ENCODE measurements around the gene NAALADL2. TPM values are rescaled to one million over a fixed set of nuclear protein-coding genes. Genes with fewer than 3 reads are reported as not detected.

NAALADL2 gene
- total and polyA plus RNA-seq, 4 donors = 0.28 to 4.6 (median 3.1) TPM

DNA sequence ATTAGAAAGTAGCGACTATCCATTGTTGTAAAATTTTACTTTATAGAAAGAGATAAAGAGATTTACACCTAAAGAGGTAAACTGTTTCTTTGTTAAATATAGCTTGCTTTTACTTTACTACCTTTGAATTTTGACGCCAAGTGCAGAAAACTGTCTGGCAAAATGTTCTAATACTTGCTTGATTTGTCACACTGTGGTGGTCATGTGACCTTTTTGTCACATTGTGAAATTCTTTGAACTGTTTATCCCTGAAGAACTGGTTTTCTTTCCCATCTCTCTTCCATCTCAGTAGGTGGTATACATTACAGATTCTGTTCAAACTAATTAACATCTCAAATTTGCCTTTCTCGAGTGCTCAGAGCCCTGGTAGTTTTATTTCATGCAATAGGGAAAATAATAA, 327.4 kb downstream of the NAALADL2 start:
- no peak for DNase-seq (ENCODE audit: low spot score)
- WGBS = 91% methylated on average over 3 of the region's 3 CpGs
- TF ChIP-seq TAF1 (conservative IDR thresholded peaks at IDR 0.05) (no peak), HNF4G (IDR thresholded peaks at IDR 0.05) (no peak), YY1 (IDR thresholded peaks at IDR 0.05) (no peak), FOXA1 (IDR thresholded peaks at IDR 0.05) (no peak), EGR1 (IDR thresholded peaks at IDR 0.05; ENCODE audit: low read depth in 2 of 2) (no peak), HNF4A (conservative IDR thresholded peaks at IDR 0.05) (no peak), RAD21 (IDR thresholded peaks at IDR 0.05) (no peak), JUND (IDR thresholded peaks at IDR 0.05) (no peak), GABPA (IDR thresholded peaks at IDR 0.05 in 1 of 2, conservative IDR thresholded peaks at IDR 0.05 in 1 of 2) (no peak)
- TF ChIP-seq, protein P1, sequence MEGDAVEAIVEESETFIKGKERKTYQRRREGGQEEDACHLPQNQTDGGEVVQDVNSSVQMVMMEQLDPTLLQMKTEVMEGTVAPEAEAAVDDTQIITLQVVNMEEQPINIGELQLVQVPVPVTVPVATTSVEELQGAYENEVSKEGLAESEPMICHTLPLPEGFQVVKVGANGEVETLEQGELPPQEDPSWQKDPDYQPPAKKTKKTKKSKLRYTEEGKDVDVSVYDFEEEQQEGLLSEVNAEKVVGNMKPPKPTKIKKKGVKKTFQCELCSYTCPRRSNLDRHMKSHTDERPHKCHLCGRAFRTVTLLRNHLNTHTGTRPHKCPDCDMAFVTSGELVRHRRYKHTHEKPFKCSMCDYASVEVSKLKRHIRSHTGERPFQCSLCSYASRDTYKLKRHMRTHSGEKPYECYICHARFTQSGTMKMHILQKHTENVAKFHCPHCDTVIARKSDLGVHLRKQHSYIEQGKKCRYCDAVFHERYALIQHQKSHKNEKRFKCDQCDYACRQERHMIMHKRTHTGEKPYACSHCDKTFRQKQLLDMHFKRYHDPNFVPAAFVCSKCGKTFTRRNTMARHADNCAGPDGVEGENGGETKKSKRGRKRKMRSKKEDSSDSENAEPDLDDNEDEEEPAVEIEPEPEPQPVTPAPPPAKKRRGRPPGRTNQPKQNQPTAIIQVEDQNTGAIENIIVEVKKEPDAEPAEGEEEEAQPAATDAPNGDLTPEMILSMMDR (IDR thresholded peaks at IDR 0.05; ENCODE audit: low read depth, low read length, missing input control) = no peak
- TF ChIP-seq, protein P2, sequence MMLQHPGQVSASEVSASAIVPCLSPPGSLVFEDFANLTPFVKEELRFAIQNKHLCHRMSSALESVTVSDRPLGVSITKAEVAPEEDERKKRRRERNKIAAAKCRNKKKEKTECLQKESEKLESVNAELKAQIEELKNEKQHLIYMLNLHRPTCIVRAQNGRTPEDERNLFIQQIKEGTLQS (IDR thresholded peaks at IDR 0.05) = no peak
- TF ChIP-seq, protein P3, sequence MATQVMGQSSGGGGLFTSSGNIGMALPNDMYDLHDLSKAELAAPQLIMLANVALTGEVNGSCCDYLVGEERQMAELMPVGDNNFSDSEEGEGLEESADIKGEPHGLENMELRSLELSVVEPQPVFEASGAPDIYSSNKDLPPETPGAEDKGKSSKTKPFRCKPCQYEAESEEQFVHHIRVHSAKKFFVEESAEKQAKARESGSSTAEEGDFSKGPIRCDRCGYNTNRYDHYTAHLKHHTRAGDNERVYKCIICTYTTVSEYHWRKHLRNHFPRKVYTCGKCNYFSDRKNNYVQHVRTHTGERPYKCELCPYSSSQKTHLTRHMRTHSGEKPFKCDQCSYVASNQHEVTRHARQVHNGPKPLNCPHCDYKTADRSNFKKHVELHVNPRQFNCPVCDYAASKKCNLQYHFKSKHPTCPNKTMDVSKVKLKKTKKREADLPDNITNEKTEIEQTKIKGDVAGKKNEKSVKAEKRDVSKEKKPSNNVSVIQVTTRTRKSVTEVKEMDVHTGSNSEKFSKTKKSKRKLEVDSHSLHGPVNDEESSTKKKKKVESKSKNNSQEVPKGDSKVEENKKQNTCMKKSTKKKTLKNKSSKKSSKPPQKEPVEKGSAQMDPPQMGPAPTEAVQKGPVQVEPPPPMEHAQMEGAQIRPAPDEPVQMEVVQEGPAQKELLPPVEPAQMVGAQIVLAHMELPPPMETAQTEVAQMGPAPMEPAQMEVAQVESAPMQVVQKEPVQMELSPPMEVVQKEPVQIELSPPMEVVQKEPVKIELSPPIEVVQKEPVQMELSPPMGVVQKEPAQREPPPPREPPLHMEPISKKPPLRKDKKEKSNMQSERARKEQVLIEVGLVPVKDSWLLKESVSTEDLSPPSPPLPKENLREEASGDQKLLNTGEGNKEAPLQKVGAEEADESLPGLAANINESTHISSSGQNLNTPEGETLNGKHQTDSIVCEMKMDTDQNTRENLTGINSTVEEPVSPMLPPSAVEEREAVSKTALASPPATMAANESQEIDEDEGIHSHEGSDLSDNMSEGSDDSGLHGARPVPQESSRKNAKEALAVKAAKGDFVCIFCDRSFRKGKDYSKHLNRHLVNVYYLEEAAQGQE (IDR thresholded peaks at IDR 0.05) = no peak
- Histone ChIP-seq H3K9me3 (ENCODE audit: control insufficient read depth in 4 of 4, low read length in 3 of 4) (no peaks in the 10 kb centered on the region), H3K9ac (ENCODE audit: low read depth in 1 of 2, low read length in 2 of 2) (no peak overlapping the region), H3K27ac (ENCODE audit: low read depth in 1 of 2, low read length in 2 of 2) (no peak overlapping the region), H3K4me3 (ENCODE audit: low read depth in 1 of 3, low read length in 3 of 3) (no peak overlapping the region), H3K27me3 (ENCODE audit: control insufficient read depth in 4 of 4, insufficient read depth in 4 of 4, low read length in 3 of 4) (no peaks in the 10 kb centered on the region), H3K36me3 (ENCODE audit: control insufficient read depth in 4 of 4, insufficient read depth in 3 of 4, low read depth in 1 of 4, low read length in 3 of 4) (no peaks in the 10 kb centered on the region), H3K4me1 (ENCODE audit: control insufficient read depth in 4 of 4, insufficient read depth in 4 of 4, low read length in 3 of 4) (no peaks in the 10 kb centered on the region)

DNA sequence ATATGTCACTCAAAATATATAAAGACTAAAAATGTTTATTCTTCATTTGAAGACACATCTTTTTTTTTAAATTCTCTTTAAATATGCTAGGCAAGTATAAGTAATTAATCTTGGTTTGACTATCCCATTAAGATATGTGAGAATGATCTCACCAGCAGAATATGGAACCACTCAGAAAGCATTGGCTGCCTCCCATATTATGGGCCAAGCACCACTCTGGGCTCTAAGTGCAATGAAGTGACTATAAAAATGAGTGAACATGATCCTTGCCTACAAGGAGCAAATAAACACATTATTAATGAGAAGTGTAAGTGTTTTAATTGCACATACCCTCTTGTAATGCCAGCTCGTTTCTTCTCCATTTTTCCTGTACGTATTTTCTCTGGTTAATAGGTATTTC, 328.5 kb downstream of the NAALADL2 start:
- no peaks in the 10 kb centered on the region for H3K36me3 ChIP-seq (ENCODE audit: control insufficient read depth in 4 of 4, insufficient read depth in 3 of 4, low read depth in 1 of 4, low read length in 3 of 4)
- H3K4me3 ChIP-seq (ENCODE audit: low read depth in 1 of 3, low read length in 3 of 3) = no peak overlapping the region
- WGBS = 93% methylated on average over 2 of the region's 2 CpGs
- H3K27me3 ChIP-seq (ENCODE audit: control insufficient read depth in 4 of 4, insufficient read depth in 4 of 4, low read length in 3 of 4) = no peaks in the 10 kb centered on the region
- no peak overlapping the region for H3K27ac ChIP-seq (ENCODE audit: low read depth in 1 of 2, low read length in 2 of 2)
- TF ChIP-seq HNF4G (IDR thresholded peaks at IDR 0.05) = no peak
- no peak for DNase-seq (ENCODE audit: low spot score)
- no peak overlapping the region for H3K9ac ChIP-seq (ENCODE audit: low read depth in 1 of 2, low read length in 2 of 2)
- H3K4me1 ChIP-seq (ENCODE audit: control insufficient read depth in 4 of 4, insufficient read depth in 4 of 4, low read length in 3 of 4) = no peaks in the 10 kb centered on the region
- H3K9me3 ChIP-seq (ENCODE audit: control insufficient read depth in 4 of 4, low read length in 3 of 4) = no peaks in the 10 kb centered on the region

DNA sequence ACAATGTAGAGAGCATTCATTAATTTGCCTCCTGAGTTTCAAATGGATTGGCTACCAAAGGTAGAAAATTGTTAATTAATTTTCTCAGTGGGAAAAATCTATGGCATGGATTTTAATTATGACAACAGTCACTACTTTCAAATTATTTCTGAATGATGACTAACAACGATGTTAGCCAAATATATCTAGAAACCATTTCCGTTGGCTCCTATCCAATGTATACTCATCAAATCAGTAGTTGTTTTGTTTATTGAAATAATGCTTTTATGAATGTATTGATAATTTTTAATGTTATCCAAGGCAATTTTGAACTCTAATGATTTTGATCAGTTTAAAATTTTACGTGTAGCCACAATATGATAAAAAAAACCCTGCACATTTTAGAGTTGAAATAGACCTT, 333.4 kb downstream of the NAALADL2 start:
- no peaks in the 10 kb centered on the region for H3K4me1 ChIP-seq (ENCODE audit: control insufficient read depth in 4 of 4, insufficient read depth in 4 of 4, low read length in 3 of 4)
- no peak overlapping the region for H3K4me3 ChIP-seq (ENCODE audit: low read depth in 1 of 3, low read length in 3 of 3)
- no peaks in the 10 kb centered on the region for H3K9me3 ChIP-seq (ENCODE audit: control insufficient read depth in 4 of 4, low read length in 3 of 4)
- no peak overlapping the region for H3K9ac ChIP-seq (ENCODE audit: low read depth in 1 of 2, low read length in 2 of 2)
- 82% methylated on average over 3 of the region's 3 CpGs for WGBS
- no peak overlapping the region for H3K27ac ChIP-seq (ENCODE audit: low read depth in 1 of 2, low read length in 2 of 2)
- H3K36me3 ChIP-seq (ENCODE audit: control insufficient read depth in 4 of 4, insufficient read depth in 3 of 4, low read depth in 1 of 4, low read length in 3 of 4) = no peaks in the 10 kb centered on the region
- H3K27me3 ChIP-seq (ENCODE audit: control insufficient read depth in 4 of 4, insufficient read depth in 4 of 4, low read length in 3 of 4) = no peaks in the 10 kb centered on the region
- no peak for DNase-seq (ENCODE audit: low spot score)
- TF ChIP-seq FOXA1 (IDR thresholded peaks at IDR 0.05) (no peak), GABPA (IDR thresholded peaks at IDR 0.05 in 1 of 2, conservative IDR thresholded peaks at IDR 0.05 in 1 of 2) (no peak), HNF4A (conservative IDR thresholded peaks at IDR 0.05) (no peak), EGR1 (IDR thresholded peaks at IDR 0.05; ENCODE audit: low read depth in 2 of 2) (no peak), RXRA (IDR thresholded peaks at IDR 0.05) (no peak), SP1 (IDR thresholded peaks at IDR 0.05) (no peak), RAD21 (IDR thresholded peaks at IDR 0.05) (no peak)
- TF ChIP-seq, protein P2 (IDR thresholded peaks at IDR 0.05) = no peak
- TF ChIP-seq, protein P3 (IDR thresholded peaks at IDR 0.05) = no peak
- TF ChIP-seq, protein P1 (IDR thresholded peaks at IDR 0.05; ENCODE audit: low read depth, low read length, missing input control) = no peak

Measured in liver (tissue), 9 donors.